ENCODE results near the gene PHYH.
"Not testable (repeated sequence)": the region's sequence is repeated elsewhere in the genome, so short reads cannot be mapped to it uniquely, and the experiment has no call there.

The PHYH gene

DNA sequence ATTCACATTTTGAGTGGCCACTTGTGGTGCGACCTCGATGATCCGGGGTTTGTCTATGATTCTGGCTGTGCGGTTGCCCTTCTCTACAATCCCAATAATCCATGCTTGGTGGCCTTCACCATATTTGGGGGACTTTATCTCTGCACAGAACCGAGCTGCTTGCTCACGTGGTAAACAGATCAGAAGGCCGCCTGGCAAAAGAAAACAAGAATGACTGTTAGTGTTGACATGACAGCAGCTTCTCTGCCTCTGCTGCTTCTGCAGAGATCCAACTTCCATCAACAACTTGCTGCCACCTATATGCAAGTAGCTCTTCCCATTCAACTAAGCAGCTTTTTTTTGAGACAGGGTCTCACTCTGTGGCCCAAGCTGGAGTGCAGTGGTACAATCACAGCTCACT lies 19.3 kb upstream of the PHYH start:
- FAIRE-seq = no peak

DNA sequence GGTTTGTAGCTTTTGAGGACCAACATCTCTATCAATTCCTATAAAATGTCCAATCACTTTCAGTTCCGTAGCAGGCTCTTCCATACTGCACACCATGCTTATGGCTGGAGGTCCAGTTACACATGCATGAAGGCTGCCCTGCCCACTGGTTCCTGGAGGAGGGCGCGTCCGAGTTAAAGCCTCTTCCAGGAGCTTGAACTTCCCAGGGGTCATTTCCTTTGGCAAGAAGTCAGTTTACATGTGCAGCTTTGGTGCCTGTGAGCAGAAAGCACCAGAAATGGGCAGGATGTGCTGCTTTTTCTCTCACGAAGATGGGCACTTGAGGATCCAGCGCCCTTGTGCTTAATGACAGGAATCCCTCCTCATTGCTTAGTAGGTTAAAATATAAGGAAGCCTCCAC lies 17.6 kb upstream of the PHYH start:
- no peak for FAIRE-seq

GRCh38 chr10:13316635-13317311 lies 16.9 kb upstream of the PHYH start:
- FAIRE-seq = no peak

GRCh38 chr10:13315361-13315760 lies 15.5 kb upstream of the PHYH start:
- no peak for FAIRE-seq

- FAIRE-seq = no peak
These were observed 11.3 kb upstream of the PHYH start for GRCh38 chr10:13311177-13311575.

DNA sequence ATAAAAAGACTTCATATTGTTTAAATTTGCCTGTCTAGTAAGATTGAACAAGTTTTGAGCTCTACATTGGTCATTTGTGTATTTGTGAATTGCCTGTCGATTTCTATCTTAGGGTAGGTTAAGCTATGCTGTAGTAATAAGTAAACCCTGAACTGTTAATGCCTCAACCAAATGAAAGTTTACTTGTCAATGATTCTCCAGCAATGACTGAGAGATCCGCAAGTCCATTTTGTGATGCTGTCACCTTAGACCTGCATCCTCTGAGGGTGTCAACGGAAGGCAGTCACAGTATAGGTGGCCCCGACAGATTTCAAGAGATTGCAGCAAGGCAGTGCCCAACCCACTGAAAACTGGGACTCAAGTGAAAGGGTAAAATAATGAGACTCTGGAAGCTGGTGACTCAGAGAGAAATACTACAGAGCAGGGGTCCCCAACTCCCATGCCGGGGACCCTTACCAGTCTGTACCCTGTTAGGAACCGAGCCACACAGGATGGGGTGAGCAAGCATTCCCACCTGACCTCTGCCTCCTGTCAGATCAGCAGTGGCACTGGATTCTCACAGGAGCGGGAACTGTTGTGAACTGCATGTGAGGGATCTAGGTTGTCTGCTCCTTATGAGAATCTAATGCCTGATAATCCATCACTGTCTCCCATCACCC lies 10.8 kb upstream of the PHYH start:
- no peak for FAIRE-seq

GRCh38 chr10:13309792-13310191 lies 9.9 kb upstream of the PHYH start:
- no peak for FAIRE-seq

GRCh38 chr10:13308096-13308495 lies 8.2 kb upstream of the PHYH start:
- FAIRE-seq = no peak

DNA sequence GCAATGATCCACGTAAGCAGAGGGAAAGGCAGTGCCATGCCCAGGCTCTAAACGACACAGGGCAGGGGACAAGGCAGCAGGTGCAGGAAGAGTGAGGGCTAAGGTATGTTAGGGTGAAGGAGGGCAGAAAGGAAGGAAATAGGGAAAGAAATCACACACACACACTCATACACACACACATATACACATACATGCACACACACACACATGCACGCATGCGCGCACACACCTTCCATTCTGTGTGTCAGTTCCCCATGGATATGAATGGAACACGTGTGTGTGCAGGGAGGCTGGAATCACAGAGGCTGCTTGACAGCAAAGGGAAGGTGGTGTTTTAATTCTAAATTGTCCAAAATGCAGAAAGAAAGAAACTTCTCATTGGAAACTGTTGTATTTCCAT lies 6.2 kb upstream of the PHYH start:
- no peak for FAIRE-seq

DNA sequence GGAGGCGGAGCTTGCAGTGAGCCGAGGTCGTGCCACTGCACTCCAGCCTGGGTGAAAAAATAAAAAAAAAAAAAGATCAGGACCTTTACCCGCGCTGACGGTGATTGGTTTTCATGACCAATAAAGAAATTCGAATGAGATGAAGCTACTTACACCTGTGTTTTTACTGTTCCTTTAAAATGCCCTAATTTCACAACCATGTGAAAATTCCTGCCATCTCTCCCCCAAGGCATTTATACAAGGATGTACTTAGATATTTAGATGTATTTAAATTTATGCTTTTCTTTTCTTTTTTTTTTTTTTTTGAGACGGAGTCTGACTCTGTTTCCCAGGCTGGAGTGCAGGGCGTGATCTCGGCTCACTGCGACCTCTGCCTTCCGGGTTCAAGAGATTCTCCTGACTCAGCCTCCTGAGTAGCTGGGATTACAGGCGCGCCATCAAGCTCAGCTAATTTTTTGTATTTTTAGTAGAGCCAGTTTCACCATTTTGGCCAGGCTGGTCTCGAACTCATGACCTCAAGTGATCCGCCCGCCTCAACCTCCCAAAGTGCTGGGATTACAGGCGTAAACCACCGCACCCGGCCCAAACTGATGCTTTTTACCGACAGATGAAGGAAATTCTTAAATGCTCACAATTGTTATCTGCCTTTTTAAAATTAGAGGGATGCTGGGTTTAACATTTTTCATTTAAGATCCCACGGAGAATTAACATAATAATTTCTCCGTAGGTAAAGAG lies 3.1 kb upstream of the PHYH start:
- FAIRE-seq = no peak

- FAIRE-seq = no peak
These were observed 972 bp downstream of the PHYH start for GRCh38 chr10:13298748-13299436.

GRCh38 chr10:13296476-13296875 lies 3.4 kb downstream of the PHYH start:
- FAIRE-seq = no peak

DNA sequence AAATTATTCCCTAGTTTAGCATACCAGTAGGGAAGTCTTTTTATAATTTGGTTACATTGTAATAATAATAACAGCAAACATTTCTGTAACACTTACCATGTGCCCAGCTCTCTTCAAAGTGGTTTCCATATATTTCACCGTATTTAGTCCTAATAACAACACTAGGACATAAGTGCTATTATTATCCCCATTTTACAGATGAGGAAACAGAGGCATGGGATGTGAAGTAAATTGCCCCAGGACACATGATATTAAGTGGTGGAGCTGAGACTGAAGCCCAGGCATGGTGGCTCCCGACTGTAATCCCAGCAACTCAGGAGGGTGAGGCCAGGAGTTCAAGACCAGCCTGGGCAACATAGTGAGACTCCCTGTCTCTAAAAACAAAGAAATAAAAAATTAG lies 5.1 kb downstream of the PHYH start:
- FAIRE-seq = no peak

DNA sequence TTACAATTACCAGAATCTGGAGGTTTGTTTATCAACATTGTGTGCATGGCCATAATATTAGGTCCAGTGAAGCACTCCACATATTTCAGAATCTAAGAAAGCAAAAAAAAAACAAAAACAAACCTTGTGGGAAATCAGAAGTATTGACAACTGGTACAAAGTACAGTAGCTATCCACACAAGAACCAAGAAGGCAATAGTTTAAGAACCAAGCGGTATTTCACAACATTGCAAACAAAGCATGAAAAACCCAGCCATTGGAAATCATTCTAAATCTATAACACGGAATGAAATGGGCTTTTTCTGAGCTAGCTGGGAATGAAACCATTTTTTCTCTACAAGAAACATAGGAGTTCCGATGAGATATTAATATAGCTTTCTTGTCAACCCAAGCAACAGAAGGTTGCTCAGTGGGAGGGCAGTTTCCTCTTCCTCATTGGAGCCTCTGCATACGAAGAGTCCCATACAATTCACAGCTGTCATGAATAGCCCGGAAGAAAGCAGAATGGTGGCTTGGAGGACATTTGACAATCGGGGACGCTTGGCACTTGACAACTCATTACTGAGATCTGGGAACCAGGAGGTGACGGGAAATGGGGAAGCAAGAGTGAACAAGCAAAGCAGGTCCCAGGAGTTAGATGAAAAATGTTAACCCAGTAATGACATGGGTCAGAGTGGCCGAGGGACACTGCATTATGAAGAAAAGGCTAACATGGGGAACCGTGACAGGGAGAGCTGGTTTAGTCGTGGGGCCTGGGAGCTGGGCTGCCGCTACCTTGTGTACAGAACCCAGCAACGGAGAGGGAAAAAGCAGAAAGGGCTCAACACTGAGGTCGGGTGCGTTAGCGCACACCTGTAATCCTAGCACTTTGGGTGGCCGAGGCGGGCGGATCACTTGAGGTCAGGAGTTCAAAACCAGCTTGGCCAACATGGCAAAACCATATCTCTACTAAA lies 7.8 kb downstream of the PHYH start:
- FAIRE-seq = no peak

GRCh38 chr10:13291061-13291460 lies 8.8 kb downstream of the PHYH start:
- FAIRE-seq = no peak

- no peak for FAIRE-seq
These were observed 15.8 kb downstream of the PHYH start for GRCh38 chr10:13284050-13284449.

- FAIRE-seq = not testable (repeated sequence)
These were observed 17.5 kb downstream of the PHYH start for GRCh38 chr10:13282348-13282747.

DNA sequence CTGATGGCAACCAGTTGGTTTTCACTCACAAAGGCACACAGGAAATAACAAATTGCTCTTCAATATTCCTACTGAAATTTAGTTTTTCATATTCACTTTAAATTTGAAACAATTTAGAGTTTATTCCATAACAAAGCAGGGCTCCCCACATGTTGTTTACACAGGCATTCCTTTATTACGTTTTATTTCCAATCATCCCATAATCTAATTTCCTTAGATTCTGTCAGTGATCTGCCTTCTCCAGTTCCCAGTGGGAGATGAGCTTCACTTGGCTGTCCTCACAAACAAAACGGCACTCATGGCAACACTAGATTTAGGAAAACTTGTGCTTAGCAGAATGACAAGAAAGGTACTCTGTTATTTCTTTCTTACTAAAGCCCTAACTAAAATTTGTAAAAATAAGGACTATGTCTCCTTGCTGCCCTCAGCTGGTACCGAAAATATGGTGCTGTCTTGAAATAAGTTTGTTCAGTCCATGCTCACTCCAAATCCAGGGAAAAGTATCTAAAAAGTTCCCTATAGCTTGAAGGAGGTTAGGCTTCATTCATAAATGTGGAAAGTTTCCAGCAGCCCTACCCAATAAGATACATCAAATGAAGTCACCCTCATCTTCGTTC lies 23.0 kb downstream of the PHYH start:
- no peak for FAIRE-seq

- not testable (repeated sequence) for FAIRE-seq
These were observed 23.7 kb downstream of the PHYH start for GRCh38 chr10:13276146-13276545.

GRCh38 chr10:13272164-13272571 lies 27.7 kb downstream of the PHYH start:
- FAIRE-seq = no peak

- no peak for FAIRE-seq
These were observed 28.2 kb downstream of the PHYH start for GRCh38 chr10:13271552-13272163.

Data from endometrium (tissue), 2 donors.